K562 (cell line): ENCODE data around the gene IRF2BP1.

Experiments
- BCOR ChIP-seq: fragments of 450-650 bp; IDR thresholded peaks from 2 replicates; pipeline ENCODE4 v1.6.1; 2016
- CBX5 ChIP-seq: IDR thresholded peaks from 2 replicates; pipeline ENCODE4 v1.6.1; 2014; ENCODE audit warnings: low read depth, borderline replicate concordance
- POLR2A ChIP-seq: fragments of 450-650 bp; conservative IDR thresholded peaks from 2 replicates; pipeline ENCODE4 v1.6.1; 2016
- PREB ChIP-seq: sonication (generic); formaldehyde crosslinking; IDR thresholded peaks from 2 replicates; pipeline ENCODE4 v1.8.1; 2023; ENCODE audit warnings: mild to moderate bottlenecking, missing genetic modification reagents
- SMAD3 ChIP-seq: fragments of 450-650 bp; formaldehyde crosslinking; conservative IDR thresholded peaks from 2 replicates; pipeline ENCODE4 v1.4.0; 2020; ENCODE audit warnings: mild to moderate bottlenecking
- TBP ChIP-seq: optimal IDR thresholded peaks from 2 replicates; pipeline ENCODE3; 2011; ENCODE audit warnings: low read depth, low read length, improper control_type of control experiment
- ZBTB33 ChIP-seq: sonication (generic); formaldehyde crosslinking; IDR thresholded peaks from 2 replicates; pipeline ENCODE4 v1.8.1; 2023; ENCODE audit warnings: mild to moderate bottlenecking, missing genetic modification reagents
- ZBTB8A ChIP-seq: fragments of 450-650 bp; IDR thresholded peaks from 2 replicates; pipeline ENCODE4 v1.6.1; 2018; ENCODE audit warnings: mild to moderate bottlenecking, moderate library complexity; ENCODE audit not compliant: partially characterized antibody
- ZNF175 ChIP-seq: fragments of 200-800 bp; sonication (Bioruptor generic); IDR thresholded peaks from 2 replicates; pipeline ENCODE4 v1.6.1; 2016; ENCODE audit warnings: low read depth, mild to moderate bottlenecking, missing genetic modification characterization, missing compliant biosample characterization
- ZNF431 ChIP-seq: sonication (generic); formaldehyde crosslinking; IDR thresholded peaks from 2 replicates; pipeline ENCODE4 v1.8.0; 2022; ENCODE audit warnings: mild to moderate bottlenecking, missing genetic modification reagents
- TF ChIP-seq, protein P1 (sequence below), 3 experiments: IDR thresholded peaks in 2 of 3; conservative IDR thresholded peaks in 1 of 3; 2 replicates each; pipeline ENCODE4 v1.5.1; 2011 to 2012; ENCODE audit warnings: low read length in 3 of 3, mild to moderate bottlenecking in 3 of 3, control low read depth in 2 of 3, improper control_type of control experiment in 1 of 3, inconsistent platforms in 1 of 3, low read depth in 1 of 3, mixed read lengths in 1 of 3, moderate library complexity in 1 of 3; ENCODE audit not compliant: insufficient read depth in 2 of 3
- TF ChIP-seq, protein P2 (sequence below): sonication (generic); formaldehyde crosslinking; IDR thresholded peaks from 2 replicates; pipeline ENCODE4 v1.8.0; 2022; ENCODE audit warnings: mild to moderate bottlenecking, missing genetic modification reagents

- TF ChIP-seq, protein P1, sequence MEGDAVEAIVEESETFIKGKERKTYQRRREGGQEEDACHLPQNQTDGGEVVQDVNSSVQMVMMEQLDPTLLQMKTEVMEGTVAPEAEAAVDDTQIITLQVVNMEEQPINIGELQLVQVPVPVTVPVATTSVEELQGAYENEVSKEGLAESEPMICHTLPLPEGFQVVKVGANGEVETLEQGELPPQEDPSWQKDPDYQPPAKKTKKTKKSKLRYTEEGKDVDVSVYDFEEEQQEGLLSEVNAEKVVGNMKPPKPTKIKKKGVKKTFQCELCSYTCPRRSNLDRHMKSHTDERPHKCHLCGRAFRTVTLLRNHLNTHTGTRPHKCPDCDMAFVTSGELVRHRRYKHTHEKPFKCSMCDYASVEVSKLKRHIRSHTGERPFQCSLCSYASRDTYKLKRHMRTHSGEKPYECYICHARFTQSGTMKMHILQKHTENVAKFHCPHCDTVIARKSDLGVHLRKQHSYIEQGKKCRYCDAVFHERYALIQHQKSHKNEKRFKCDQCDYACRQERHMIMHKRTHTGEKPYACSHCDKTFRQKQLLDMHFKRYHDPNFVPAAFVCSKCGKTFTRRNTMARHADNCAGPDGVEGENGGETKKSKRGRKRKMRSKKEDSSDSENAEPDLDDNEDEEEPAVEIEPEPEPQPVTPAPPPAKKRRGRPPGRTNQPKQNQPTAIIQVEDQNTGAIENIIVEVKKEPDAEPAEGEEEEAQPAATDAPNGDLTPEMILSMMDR (IDR thresholded peaks at IDR 0.05 in 2 of 3, conservative IDR thresholded peaks at IDR 0.05 in 1 of 3; ENCODE audit: insufficient read depth in 2 of 3, low read depth in 1 of 3, low read length in 3 of 3), result no peak
- TF ChIP-seq BCOR (no peak), ZNF431 (CRISPR knock-in tag) (no peak), ZBTB33 (no peak), POLR2A (no peak), SMAD3 (CRISPR knock-in tag) (no peak), PREB (CRISPR knock-in tag) (no peak), ZNF175 (no peak), CBX5 (no peak), ZBTB8A (no peak), TBP (no peak)
- TF ChIP-seq, protein P2, sequence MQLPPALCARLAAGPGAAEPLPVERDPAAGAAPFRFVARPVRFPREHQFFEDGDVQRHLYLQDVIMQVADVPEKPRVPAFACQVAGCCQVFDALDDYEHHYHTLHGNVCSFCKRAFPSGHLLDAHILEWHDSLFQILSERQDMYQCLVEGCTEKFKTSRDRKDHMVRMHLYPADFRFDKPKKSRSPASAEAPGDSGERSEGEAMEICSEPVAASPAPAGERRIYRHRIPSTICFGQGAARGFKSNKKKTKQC, result no peak
These were observed 33.0 kb downstream of the IRF2BP1 start for GRCh38 chr19:45852983-45853382.
